Pancreas (tissue), 10 donors: ENCODE measurements around the gene LRRC37A2. TPM values are rescaled to one million over a fixed set of nuclear protein-coding genes. Genes with fewer than 3 reads are reported as not detected.
"Not testable (repeated sequence)": the region's sequence is repeated elsewhere in the genome, so short reads cannot be mapped to it uniquely, and the experiment has no call there.

Experiments used
- ATAC-seq, 4 donors: fragments of 200-7000 bp; cut with Tn5 transposase; one replicate each; pipeline versions ENCODE4 v1.8.0 to v1.9.1; 2020; ENCODE audit warnings: mild to moderate bottlenecking in 4 of 4, moderate library complexity in 4 of 4
- DNase-seq, 6 donors: peaks; one replicate each; pipeline ENCODE4 v3.0.0-alpha.2; 2020
- FAIRE-seq: peaks from 2 replicates; lab custom pipeline; 2012; peaks lifted over from hg19 to GRCh38; lab: Jason Lieb, UNC
- H3K27ac ChIP-seq, 4 donors: fragments of 200-600 bp; sonication (generic); 1 replicate in 3 of 4; 2 replicates in 1 of 4; pipeline versions ENCODE4 v1.5.0 to v1.8.0; 2020
- H3K27me3 ChIP-seq, 4 donors: fragments of 200-600 bp; one replicate each; pipeline ENCODE4 v1.8.0; 2021
- H3K36me3 ChIP-seq, 3 donors: fragments of 200-600 bp; sonication (generic) in 1 of 3; one replicate each; pipeline versions ENCODE4 v1.5.0 to v1.8.0; 2020 to 2021
- H3K4me1 ChIP-seq, 3 donors: fragments of 200-600 bp; one replicate each; pipeline ENCODE4 v1.8.0; 2021
- H3K4me3 ChIP-seq, 4 donors: fragments of 200-600 bp; sonication (generic) in 2 of 4; one replicate each; pipeline versions ENCODE4 v1.5.0 to v1.8.0; 2020 to 2021
- H3K9me3 ChIP-seq, 4 donors: fragments of 200-600 bp; one replicate each; pipeline ENCODE4 v1.8.0; 2021
- WGBS, 2 donors: extraction: QIAGEN DNeasy Blood & Tissue Kit; methylation state at CpG; one replicate each; pipeline ENCODE4 v1.1.7; 2013; 5-methylcytosine and 5-hydroxymethylcytosine counted together
- intact Hi-C, 3 donors: fragments of 100-400 bp; cut with DNase I; formaldehyde crosslinking; loops; one replicate each; pipeline versions ENCODE4 v1.11.1 to v1.14.2; 2022
- polyA plus RNA-seq, 2 donors: library from polyadenylated mRNA; stranded (reverse); fragments of 200-250 nt; gene quantifications; one replicate each; pipeline ENCODE4 v1.2.3, GENCODE V29; 2013
- total RNA-seq, 6 donors: library from RNA; stranded (reverse); fragmentation: NEBNext Ultra II Directional in 4 of 6; extraction: Animal tissue kit (Norgen Biotek cat#: 25700) in 4 of 6; gene quantifications; one replicate each; pipeline versions ENCODE4 v1.2.1 to v1.2.4, GENCODE V29; 2021 to 2023
- donor health status: healthy with polysubstance abuse.
- donor health status: DM: no; HTN: no; CAD: no; lungs with moderate emphysema.
- donor health status: DM: no; HTN: no; CAD: no.
- donor health status: control.
- donor health status: control.
- donor health status: Bipolar disorder and iron deficiency.
- donor health status: DM: yes; HTN: yes; CAD: no.
- donor health status: DM: no; HTN: no; CAD: no.
- donor health status: DM: no; HTN: no; CAD: no.
- donor health status: DM: yes; HTN: yes; CAD: no.

LRRC37A2 gene
- total RNA-seq (1 to 10 TPM; 3.3 to 8.9 (median 6.8) TPM), polyA plus RNA-seq (1 to 10 TPM; 2.8 to 8.4 TPM)

DNA sequence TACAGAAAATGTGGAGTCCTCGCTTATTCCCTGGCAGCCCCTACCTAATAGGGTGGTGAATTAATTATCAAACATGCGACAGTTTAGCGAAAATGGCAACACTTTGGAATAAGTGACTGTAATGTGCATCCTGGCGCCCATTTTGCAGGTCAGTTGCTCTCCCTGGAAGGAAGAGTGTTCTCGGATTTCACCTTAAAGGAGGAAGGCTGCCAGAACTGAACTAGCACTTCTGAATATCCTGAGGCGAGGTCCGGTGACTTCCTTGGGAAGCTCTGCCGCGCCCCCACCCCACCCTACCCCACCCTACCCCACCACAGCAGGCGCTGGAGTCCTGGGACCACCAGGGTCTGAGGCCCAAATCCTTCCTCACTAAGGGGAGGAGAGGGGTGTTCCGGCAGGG is at the start of gene LRRC37A2:
LRRC37A2 (plus strand) TSS at position 301 of the 400 bp plus-strand sequence. CDS start 245 bp downstream, outside the sequence.
- H3K27ac ChIP-seq, H3K9me3 ChIP-seq, H3K4me3 ChIP-seq, FAIRE-seq, H3K36me3 ChIP-seq, intact Hi-C loops, ATAC-seq, DNase-seq, H3K27me3 ChIP-seq, H3K4me1 ChIP-seq: not testable (repeated sequence)
- 95 to 100% methylated on average over 3 of the region's 11 CpGs for WGBS, 2 donors

DNA sequence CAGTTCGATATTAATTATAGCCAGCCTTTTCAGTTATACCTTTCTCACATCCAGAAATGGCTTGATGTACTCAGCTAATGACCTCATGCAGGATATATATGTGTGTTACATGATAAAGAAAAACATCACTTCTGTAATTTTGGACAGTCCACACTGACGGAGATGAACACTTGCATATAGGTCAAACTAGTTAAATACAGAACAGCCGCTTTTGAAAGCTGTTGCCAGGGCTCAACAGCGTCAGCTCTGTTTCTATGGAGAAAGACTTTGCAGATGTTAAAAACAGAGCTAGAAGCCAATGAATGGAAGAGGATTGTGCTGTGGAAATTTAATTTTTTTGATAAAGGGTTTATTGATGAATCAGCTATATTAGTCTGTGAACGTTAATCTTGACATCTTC is 44.6 kb upstream of the LRRC37A2 start:
- H3K9me3 ChIP-seq, FAIRE-seq, DNase-seq, H3K27me3 ChIP-seq, intact Hi-C loops, H3K4me3 ChIP-seq, H3K27ac ChIP-seq, H3K36me3 ChIP-seq, H3K4me1 ChIP-seq: not testable (repeated sequence)
- 81 to 95% methylated on average over 3 of the region's 5 CpGs for WGBS, 2 donors
- peak in 1 of 4 donors; percentile 39 for ATAC-seq

DNA sequence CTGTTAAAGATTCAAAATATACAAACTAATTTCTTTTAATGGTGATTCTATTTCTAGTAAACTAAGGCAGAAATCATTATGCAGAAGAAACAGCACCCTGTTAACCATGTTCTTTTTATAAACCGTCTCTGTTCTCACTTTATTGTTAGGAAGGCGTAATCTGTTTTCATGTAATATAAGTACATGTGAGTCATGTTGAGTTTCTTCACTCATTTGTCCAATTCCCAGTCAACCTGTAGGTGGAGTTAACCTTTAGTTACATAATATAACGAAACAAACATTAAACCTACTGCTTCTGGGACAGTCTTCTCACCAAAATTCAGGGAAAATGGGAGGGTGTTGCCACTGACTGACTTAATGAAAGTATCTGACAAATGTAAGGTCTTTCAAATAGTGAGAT is 37.8 kb upstream of the LRRC37A2 start:
- intact Hi-C loops, H3K27ac ChIP-seq, H3K4me1 ChIP-seq, H3K36me3 ChIP-seq, H3K4me3 ChIP-seq, DNase-seq, H3K9me3 ChIP-seq, FAIRE-seq, H3K27me3 ChIP-seq: not testable (repeated sequence)
- peak in 2 of 4 donors; percentile 31 to 66 for ATAC-seq
- WGBS, 2 donors: 60% methylated on average over 1 of the region's 3 CpGs; no CpG with 5 or more reads in 1 of the 2 donors

DNA sequence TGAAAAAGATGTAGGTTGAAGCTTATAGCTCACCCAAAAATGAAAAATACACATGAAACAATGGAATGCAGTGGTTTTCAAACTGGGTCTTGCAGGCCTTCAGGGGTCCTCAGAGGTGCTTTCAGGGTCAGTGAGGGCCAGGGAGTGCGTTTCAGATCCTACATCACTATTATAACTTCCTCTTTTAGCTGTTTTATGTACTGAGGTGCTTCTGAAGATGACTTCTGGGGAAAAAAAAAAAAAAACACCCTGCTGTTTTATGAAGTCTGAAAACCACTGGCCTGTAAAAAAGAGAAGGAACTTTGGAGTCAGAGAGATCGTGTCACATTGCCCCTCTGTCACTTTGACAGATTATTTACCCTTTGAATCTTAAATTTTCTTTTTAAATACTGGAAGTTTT is 36.7 kb upstream of the LRRC37A2 start:
- ATAC-seq, FAIRE-seq, H3K9me3 ChIP-seq, H3K27ac ChIP-seq, H3K36me3 ChIP-seq, H3K4me1 ChIP-seq, H3K27me3 ChIP-seq, DNase-seq, H3K4me3 ChIP-seq, intact Hi-C loops: not testable (repeated sequence)
- 93% methylated on average over 1 of the region's 2 CpGs; no CpG with 5 or more reads in 1 of the 2 donors for WGBS, 2 donors

DNA sequence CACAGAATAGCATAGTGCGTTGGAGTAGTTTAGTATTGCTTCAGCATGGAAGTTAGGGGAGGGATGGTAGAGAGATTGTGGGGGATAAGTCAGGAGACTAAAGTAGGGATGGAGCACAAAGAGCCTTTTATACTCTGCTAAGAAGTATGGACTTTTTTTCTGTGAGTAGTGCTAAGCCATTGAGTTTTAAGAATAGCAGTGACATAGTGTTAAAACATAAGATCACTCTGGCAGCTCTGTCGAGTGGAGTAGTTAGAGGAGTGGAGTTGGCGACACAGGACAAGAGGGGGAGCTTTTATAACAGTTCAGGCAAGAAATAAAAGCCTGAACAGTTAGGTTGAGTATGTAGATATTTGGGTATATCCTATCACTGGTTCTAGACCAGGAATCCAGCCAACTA is 33.4 kb upstream of the LRRC37A2 start:
- H3K27ac ChIP-seq, ATAC-seq, intact Hi-C loops, H3K36me3 ChIP-seq, H3K4me1 ChIP-seq, FAIRE-seq, H3K27me3 ChIP-seq, DNase-seq, H3K9me3 ChIP-seq, H3K4me3 ChIP-seq: not testable (repeated sequence)
- WGBS, 2 donors: no CpG with 5 or more reads among the region's 3 CpGs

DNA sequence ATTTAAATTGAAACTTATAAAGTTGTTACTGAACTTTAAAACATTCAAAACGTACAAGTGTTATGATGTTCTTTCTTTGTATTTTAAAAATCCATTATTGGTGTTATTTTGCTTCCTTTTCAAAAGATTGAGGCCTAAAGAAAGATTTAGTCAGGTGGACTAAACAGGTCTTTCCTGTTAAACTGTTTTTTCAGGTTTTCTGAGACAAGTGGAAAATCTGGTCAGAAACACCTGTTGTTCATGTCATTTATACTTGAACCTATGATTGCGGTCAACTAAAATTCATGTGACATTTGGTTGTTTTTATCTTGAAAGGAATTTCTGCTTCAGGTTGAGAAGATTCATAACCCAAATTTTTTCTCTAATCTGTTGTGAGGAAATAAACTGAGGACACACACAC is 31.0 kb upstream of the LRRC37A2 start:
- FAIRE-seq, H3K27ac ChIP-seq, H3K36me3 ChIP-seq, H3K4me1 ChIP-seq, H3K4me3 ChIP-seq, intact Hi-C loops, DNase-seq, H3K27me3 ChIP-seq, H3K9me3 ChIP-seq: not testable (repeated sequence)
- WGBS, 2 donors: no CpG with 5 or more reads among the region's 2 CpGs
- peak in 3 of 4 donors; percentile 47 to 65 (median 56) for ATAC-seq

DNA sequence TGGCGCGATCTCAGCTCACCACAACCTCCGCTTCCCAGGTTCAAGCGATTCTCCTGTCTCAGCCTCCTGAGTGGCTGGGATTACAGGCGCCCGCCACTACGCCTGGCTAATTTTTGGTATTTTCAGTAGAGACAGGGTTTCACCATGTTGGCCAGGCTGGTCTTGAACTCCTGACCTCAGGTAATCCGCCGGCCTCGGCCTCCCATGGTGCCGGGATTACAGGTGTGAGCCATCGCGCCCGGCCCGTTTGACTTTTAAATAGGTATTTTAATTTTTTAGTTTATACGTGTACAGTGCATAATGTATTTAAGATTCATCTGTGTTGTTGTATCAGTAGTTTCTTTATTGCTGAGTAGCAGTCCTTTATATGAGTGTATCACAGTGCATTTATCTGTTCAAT is 20.2 kb upstream of the LRRC37A2 start:
- H3K27ac ChIP-seq, FAIRE-seq, H3K4me1 ChIP-seq, intact Hi-C loops, ATAC-seq, H3K27me3 ChIP-seq, H3K4me3 ChIP-seq, H3K36me3 ChIP-seq, H3K9me3 ChIP-seq: not testable (repeated sequence)
- 94 to 97% methylated on average over 9 to 11 of the region's 16 CpGs for WGBS, 2 donors
- peak in 1 of 6 donors; percentile 24 for DNase-seq

DNA sequence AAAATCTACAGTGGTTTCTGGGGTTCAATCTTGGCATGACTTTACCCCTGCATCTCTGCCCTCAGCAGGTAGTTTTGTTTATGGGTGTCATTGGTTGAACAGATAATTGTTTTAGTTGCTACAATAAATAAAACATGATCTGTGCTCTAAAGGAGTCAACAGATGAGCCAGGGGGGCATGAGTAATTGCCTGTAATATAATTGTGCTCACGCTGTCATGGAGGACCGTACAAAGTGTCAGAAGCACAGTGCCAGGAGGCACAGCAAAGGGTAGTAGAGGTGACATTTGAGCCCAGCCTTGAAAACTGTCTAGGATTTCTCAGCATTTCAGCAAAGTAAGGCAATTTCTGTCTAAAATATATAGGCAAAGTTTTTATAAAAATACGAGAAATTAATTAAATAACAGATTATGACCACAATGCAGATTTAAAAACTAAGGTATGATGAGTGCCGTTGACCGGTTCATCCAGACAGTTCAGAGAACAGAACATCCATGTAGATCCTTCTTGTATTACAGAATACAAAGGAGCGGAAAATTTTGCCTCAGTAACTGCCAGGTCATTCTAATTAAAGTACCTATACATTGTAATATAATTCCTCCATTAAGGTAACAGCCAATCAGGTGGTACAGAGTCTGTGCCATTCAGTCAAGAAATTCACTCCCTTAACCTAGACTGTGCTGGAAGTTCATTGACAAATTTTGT is 12.7 kb upstream of the LRRC37A2 start:
- DNase-seq, H3K36me3 ChIP-seq, FAIRE-seq, H3K4me1 ChIP-seq, H3K4me3 ChIP-seq, H3K27ac ChIP-seq, ATAC-seq, H3K27me3 ChIP-seq, intact Hi-C loops, H3K9me3 ChIP-seq: not testable (repeated sequence)
- WGBS, 2 donors: no CpG with 5 or more reads among the region's 6 CpGs

DNA sequence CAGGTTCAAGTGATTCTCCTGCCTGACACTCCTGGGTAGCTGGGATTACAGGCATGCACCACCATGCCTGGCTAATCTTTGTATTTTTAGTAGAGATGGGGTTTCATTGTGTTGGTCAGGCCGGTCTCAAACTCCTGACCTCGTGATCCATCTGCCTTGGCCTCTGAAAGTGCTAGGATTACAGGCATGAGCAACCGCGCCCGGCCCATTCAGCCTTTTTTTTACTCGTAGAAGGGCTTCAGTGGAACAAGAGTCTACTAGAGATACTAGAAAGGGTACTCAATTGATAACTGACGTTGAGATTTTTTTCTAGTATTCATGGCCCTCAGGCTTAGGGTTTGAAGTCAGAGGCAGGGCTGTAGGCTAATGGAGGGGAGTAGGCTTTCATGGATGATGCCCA is 6.4 kb upstream of the LRRC37A2 start:
- not testable (repeated sequence) for H3K4me1 ChIP-seq

DNA sequence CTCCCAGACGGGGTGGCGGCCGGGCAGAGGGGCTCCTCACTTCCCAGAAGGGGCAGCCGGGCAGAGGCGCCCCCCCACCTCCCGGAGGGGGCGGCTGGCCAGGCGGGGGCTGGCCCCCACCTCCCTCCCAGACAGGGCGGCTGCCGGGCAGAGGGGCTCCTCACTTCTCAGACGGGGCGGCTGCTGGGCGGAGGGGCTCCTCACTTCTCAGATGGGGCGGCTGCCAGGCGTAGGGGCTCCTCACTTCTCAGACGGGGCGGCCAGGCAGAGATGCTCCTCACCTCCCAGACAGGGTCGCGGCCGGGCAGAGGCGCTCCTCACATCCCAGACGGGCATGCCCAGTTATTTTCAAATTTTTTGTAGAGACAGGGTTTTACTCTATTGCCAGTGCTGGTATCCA is 22.4 kb downstream of the LRRC37A2 start:
- WGBS, 2 donors: 96 to 100% methylated on average over 2 to 22 of the region's 22 CpGs
- H3K4me1 ChIP-seq, H3K27me3 ChIP-seq, H3K4me3 ChIP-seq, FAIRE-seq, H3K9me3 ChIP-seq, H3K27ac ChIP-seq, H3K36me3 ChIP-seq, ATAC-seq, intact Hi-C loops: not testable (repeated sequence)
- peak in 4 of 6 donors; percentile 7 to 79 (median 30) for DNase-seq

More for the DNA sequence above, 6.4 kb upstream of the LRRC37A2 start:
- H3K27me3 ChIP-seq, DNase-seq, ATAC-seq, H3K27ac ChIP-seq, FAIRE-seq, H3K4me3 ChIP-seq, H3K9me3 ChIP-seq, intact Hi-C loops, H3K36me3 ChIP-seq: not testable (repeated sequence)
- 97 to 98% methylated on average over 4 to 6 of the region's 7 CpGs for WGBS, 2 donors

DNA sequence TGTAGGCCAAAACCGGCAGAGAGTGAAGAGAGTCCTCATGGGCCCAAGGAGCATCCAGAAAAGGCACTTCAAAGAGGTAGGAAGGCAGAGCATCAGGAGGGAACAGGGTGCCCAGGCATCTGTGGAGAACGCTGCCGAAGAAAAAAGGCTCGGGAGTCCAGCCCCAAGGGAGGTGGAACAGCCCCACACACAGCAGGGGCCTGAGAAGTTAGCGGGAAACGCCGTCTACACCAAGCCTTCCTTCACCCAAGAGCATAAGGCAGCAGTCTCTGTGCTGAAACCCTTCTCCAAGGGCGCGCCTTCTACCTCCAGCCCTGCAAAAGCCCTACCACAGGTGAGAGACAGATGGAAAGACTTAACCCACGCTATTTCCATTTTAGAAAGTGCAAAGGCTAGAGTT is 36.3 kb downstream of the LRRC37A2 start:
- ATAC-seq, H3K27me3 ChIP-seq, intact Hi-C loops, H3K4me1 ChIP-seq, FAIRE-seq, H3K36me3 ChIP-seq, H3K4me3 ChIP-seq, H3K27ac ChIP-seq, H3K9me3 ChIP-seq: not testable (repeated sequence)
- 93 to 97% methylated on average over 9 of the region's 10 CpGs for WGBS, 2 donors
- peak in 2 of 6 donors; percentile 6 to 17 for DNase-seq

DNA sequence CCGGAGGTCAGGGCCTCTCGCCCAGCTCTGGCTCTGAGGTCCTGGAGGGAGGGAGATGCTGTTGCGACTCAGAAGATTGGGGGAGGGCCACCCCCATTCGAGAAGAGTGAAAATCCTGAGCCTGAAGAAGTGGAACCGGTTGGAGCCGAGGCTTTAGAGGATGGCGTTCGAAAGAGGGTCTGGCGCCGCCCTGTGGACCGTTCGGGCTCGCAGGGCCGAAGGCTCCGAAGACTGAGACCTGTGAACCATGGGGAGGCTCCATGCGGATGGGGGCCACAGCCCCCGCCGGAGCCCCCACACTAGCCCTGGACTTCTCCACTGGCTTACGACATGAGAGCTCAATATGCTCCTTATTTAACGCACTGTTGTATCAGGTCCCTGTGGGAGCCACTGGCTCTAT is 46.9 kb downstream of the LRRC37A2 start:
- WGBS, 2 donors: no CpG with 5 or more reads among the region's 20 CpGs
- FAIRE-seq, H3K27ac ChIP-seq, H3K27me3 ChIP-seq, H3K9me3 ChIP-seq, intact Hi-C loops, H3K36me3 ChIP-seq, H3K4me3 ChIP-seq, H3K4me1 ChIP-seq, DNase-seq: not testable (repeated sequence)
- peak in 1 of 4 donors; percentile 58 for ATAC-seq
